Measurements from ENCODE around the gene MTMR10.

MTMR10 gene

DNA sequence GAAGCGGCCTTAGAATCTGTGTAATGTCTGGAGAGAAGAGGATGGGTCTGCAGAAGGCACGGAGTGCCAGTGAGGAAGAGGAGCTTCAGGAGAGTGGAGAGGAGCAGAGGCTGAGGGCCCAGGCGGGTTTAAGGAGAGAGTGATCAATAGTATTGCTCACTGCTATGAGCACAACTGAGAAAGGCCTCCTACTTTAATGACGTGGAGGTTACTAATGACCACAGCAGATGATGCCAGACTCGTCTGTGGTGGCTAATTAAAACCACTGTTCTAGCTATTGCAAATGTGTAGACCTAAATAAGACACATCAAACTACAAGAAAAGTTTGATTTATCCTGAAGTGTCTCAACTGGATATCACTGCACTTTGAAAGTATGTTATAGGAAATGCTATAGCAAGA, 33.2 kb downstream of the MTMR10 start:
- no peak for TF ChIP-seq GATA2 (IDR thresholded peaks at IDR 0.05; ENCODE audit: low read depth, low read length)
- TF ChIP-seq GATA3 (IDR thresholded peaks at IDR 0.05; ENCODE audit: low read depth, low read length): no peak

DNA sequence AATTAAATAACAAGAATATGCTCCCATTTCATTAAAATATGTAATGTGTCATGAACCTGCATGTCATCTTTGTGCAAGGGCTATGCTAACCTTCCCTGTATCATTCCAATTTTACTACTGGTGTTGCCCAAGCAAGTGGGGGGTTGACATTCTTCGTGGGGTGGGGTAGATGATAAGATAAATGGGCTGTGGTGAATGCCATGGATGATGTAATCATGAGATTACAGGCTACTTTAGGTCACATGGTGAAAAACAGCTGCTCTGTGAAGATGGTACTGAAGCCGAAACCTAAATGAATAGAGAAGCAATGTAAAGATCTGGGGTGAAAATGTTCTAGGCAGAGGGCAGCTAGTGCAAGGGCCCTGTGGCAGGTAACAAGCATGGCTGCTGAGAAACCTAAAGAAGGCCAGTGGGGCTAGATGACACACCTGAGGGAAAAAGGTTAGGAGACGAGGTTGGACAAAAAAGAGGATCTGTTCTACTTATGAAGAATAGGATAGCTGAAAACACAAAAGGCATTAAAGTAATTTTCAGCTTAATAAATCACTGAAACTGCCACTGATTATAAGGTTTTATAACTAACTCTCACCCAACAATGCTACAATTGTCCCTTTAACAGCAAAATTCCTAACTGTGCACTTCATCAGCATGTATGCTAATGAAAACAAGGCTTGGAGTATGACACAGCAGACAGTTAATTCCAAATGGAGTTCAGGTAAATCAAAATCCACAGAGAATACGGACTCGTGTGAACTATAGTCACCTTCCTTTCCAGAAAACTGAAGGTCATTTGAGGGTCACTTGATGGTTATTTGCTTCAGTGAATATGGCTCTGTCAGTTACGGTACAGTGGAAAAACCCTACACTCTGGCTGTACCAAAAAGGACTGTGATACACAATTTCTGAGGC, 35.0 kb downstream of the MTMR10 start:
- TF ChIP-seq GATA3 (IDR thresholded peaks at IDR 0.05; ENCODE audit: low read depth, low read length): no peak
- no peak for TF ChIP-seq GATA2 (IDR thresholded peaks at IDR 0.05; ENCODE audit: low read depth, low read length)

DNA sequence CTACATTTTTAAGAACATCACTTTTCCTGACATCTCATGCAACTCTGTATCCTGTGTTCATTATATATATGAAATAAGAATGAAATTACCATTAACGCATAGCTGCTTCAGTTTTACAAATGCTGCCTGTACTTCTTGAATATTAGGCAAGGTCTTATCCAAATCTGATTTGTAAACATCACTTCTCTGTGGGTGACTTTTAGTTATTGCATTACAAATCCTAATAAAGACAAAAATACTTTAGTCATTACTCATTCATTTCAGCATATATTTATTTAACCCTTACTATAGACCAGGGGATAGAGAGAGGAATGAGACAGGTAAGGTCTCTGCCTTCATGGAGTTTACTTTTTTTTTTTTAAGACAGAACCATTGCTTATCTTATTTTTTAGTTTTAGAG, 36.8 kb downstream of the MTMR10 start:
- no peak for TF ChIP-seq GATA3 (IDR thresholded peaks at IDR 0.05; ENCODE audit: low read depth, low read length)

DNA sequence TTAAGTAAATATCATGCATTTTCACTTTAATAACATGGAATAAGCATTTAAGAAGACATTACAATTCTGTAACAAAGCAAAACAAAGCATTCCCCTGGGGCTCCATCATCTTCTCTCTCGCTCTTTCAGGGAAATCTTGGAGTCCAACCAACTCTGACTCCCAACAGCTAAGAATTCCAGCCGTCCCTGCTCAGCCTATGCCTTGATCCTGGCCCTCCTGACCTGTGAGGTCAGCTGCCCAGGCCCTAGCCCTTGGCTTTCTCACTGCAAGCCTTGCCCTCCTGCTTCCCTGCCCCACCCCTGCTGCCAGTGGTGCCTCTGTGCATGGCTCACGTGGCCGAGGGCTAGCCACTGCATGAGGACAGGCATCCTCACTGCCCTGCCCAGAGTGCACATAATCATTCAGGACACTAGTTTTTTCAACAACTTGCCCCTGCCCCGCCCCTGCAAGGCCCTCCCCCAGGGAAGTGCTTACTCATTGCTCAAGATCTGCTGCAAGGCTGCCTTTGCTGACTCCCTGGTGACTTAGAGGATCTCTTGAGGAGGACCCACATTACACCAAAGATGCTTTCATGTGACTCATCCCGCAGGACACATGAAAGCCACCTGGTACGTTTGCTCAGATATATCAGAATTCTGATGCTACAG, 37.6 kb downstream of the MTMR10 start:
- TF ChIP-seq GATA2 (IDR thresholded peaks at IDR 0.05; ENCODE audit: low read depth, low read length) (no peak), GATA3 (IDR thresholded peaks at IDR 0.05; ENCODE audit: low read depth, low read length) (no peak)

DNA sequence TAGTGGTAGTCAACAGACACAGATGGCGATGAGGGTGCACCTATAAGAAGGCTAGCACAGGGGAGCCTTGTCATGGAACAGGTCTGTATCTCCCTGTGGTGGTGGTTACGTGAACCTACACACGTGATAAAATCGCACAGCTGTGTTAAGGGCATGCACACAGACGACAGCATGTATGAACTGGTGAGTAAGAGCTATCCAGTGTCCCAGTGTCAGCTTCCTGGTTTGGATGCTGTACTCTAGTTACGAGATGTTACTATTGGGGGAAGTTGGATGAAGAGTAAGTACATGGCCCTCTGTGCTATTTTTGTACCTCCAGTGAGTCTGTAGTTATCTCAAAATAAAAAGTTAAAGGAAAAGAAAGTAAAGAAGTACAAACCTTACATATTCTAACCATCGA, 38.2 kb downstream of the MTMR10 start:
- TF ChIP-seq GATA2 (IDR thresholded peaks at IDR 0.05; ENCODE audit: low read depth, low read length) (no peak), GATA3 (IDR thresholded peaks at IDR 0.05; ENCODE audit: low read depth, low read length) (no peak)

DNA sequence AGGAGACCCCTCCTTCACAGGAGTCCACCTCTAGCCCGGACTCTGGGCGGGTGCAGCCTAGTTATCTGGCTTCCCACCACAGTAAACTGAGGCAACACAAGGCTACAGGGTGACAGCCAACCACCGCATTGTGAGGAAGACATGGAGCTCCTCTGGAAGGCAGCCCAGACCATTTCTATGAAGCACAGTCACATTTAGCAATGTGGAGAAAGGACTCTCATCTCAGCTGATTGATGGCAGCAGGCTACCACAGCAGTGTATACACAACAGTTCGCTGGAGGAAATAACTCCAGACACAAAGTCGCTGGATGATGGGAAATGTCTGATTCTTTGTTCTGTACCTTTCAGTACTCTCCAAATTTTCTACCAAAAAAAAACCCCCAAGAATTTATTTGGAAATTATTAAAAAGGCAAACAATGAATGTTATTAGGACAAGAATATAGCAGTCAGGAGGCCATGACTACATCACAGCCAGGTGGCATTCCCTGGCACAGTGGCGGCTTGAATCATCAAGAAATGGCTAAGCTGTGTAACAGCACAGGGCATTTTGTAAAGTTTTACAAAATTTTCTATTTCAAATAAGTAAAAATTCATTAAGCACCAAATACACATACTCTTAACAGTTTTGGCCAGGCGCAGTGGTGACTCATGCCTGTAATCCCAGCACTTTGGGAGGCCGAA, 47.6 kb downstream of the MTMR10 start:
- TF ChIP-seq GATA2 (IDR thresholded peaks at IDR 0.05; ENCODE audit: low read depth, low read length): no peak
- TF ChIP-seq GATA3 (IDR thresholded peaks at IDR 0.05; ENCODE audit: low read depth, low read length): no peak

DNA sequence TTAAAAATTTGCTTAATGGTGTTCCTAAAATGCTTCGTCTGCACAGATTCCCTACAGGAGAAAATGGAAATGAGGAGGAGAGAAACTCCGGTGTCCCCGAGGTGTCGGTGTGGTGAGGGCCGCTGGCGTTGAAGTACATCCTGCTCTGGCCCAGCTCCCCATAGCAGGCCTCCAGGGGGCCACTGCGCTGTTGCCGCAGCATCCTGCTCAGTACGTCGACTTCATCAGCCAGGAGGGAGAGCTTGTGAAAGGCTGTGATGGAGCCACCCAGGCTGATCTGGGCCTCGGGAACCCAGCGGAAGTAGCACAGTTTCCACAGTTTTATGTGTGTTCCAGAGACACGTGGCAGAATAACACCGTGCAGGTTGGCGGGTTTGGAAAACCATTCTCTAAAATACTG, 49.9 kb downstream of the MTMR10 start:
- TF ChIP-seq GATA3 (IDR thresholded peaks at IDR 0.05; ENCODE audit: low read depth, low read length): no peak
- no peak for TF ChIP-seq GATA2 (IDR thresholded peaks at IDR 0.05; ENCODE audit: low read depth, low read length)

DNA sequence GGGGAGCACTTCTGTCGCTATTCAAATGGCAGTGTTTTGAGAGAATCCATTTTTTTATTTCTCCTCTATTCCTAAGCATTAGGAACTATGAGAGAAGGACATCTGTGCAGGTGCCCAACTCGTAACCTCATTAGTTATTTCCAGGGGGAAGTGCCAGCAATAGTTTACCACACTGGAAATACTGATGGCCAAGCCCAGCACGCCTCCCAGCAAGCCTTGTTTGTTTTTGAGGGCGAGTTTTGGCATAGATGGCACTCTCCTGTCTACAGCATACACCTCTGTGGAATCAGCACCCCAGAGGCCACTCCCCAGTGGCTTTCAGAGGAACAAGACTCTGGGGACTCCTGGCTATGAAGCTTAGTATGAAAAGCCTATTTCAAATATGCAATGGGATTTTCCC, 51.1 kb downstream of the MTMR10 start:
- TF ChIP-seq GATA2 (IDR thresholded peaks at IDR 0.05; ENCODE audit: low read depth, low read length) (no peak), GATA3 (IDR thresholded peaks at IDR 0.05; ENCODE audit: low read depth, low read length) (no peak)

DNA sequence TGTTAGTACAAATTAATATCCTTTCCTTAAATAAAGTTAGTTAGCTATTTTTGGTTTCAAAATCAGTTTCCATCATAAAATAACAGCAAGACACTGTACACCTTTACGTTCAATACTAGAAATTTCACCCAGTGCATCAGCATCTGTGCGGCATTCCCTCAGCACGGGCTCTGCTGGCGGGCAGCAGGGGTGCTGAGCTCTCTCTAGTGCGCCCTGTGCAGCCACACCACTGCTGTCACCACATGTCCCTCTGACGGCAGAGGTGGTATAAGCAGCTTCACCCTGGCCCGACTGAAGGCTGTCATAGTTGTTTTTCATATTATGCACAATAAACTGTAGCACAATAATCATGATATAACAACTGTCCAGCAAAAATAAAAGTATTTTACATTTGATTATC, 52.3 kb downstream of the MTMR10 start:
- TF ChIP-seq GATA2 (IDR thresholded peaks at IDR 0.05; ENCODE audit: low read depth, low read length) (no peak), GATA3 (IDR thresholded peaks at IDR 0.05; ENCODE audit: low read depth, low read length) (no peak)

DNA sequence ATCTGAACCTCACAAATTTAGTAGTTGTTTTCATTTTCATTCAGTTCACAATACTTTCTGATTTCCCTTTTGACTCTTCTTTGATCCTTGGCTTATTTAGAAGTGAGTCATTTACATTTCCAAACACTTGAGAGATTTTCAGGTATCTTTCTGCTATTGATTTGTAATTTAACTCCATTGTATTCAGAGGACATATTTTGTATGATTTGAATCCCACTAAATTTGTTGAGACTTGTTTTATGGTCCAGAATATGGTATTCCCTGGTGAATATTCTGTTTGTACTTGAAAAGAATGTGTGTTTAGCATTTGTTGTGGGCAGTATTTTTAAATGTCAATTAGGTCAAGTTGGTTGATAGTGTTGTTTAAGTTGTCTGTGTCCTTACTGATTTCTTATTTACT, 58.1 kb downstream of the MTMR10 start:
- TF ChIP-seq GATA2 (IDR thresholded peaks at IDR 0.05; ENCODE audit: low read depth, low read length) (no peak), GATA3 (IDR thresholded peaks at IDR 0.05; ENCODE audit: low read depth, low read length) (no peak)

DNA sequence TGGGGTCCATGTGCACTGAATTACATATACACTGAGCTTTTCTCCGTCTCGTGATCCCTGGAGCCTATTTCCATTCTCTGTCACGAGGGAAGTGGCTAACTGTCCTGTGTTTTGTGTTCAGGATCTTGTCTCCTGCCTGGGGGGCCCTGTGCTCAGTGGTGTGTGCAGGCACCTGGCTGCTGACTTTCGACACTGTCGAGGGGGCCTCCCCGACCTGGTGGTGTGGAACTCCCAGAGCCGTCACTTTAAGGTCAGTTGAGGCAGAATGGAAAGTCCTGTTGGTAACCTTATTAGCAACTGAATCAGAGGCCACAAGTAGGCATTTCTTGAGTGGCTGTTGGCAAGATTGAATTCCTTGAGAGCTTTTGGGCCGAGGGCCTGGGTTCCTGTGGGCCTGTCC, 61.0 kb downstream of the MTMR10 start:
- TF ChIP-seq GATA3 (IDR thresholded peaks at IDR 0.05; ENCODE audit: low read depth, low read length): no peak
- TF ChIP-seq GATA2 (IDR thresholded peaks at IDR 0.05; ENCODE audit: low read depth, low read length): no peak

DNA sequence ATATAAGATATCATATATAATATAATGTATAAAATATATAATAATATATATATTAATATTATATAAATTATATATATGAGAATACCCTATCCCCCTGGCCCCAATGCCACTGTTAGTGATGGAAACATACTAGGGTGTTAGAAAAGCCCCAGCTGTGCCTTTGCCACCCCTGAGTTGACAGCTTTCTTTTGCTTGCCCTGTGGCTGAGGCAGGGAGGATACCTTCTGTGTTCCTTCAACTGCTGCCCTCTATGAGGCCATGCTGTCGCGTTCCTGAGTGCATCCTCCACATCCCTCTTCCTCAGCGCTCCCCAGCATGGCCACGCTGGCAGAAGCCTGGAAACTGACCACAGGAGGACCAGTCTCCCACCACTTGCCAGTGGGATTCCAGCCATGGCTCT, 61.4 kb downstream of the MTMR10 start:
- TF ChIP-seq GATA2 (IDR thresholded peaks at IDR 0.05; ENCODE audit: low read depth, low read length): no peak
- TF ChIP-seq GATA3 (IDR thresholded peaks at IDR 0.05; ENCODE audit: low read depth, low read length): no peak

DNA sequence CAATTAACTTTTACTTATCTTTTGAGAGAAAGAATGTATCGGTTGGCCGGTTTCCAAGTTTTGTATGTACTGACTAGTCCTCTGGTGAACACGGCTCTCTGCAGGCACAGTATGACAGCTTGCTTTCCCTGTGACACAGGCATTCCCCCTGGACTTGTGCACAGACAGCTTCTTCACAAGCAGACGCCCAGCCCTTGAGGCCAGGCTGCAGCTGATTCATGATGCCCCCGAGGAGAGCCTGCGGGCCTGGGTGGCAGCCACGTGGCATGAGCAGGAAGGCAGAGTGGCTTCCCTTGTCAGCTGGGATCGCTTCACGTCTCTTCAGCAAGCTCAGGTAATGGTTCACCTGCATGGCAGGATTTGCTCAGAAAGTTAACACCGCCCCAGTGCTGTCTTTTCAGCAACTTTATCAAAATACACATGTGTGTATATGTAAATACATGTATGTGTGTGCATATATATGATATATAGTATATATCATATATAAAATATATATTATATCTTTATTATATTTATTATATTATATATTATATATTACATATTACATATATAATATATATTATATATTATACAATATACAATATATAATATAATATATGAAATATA, 62.3 kb downstream of the MTMR10 start:
- TF ChIP-seq GATA3 (IDR thresholded peaks at IDR 0.05; ENCODE audit: low read depth, low read length) (no peak), GATA2 (IDR thresholded peaks at IDR 0.05; ENCODE audit: low read depth, low read length) (no peak)

DNA sequence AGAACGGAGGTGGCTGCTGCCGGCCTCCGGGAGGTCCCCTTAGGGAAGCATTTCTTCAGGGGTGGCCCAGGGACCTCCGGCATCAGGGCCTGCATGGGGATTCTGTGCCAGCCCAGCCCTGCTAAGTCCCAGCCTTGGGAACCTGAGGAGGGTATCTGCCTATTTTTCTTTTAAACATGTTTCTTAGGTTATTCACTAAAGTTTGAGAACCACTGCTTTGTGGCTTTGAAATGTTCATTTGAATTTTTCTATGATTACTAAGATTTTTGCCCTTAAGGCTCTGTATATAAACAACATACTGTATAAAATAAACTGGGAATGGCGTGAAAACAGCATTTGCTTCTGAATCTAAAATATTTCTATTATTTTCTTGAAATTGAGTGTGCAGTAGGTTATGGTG, 63.4 kb downstream of the MTMR10 start:
- TF ChIP-seq GATA3 (IDR thresholded peaks at IDR 0.05; ENCODE audit: low read depth, low read length) (no peak), GATA2 (IDR thresholded peaks at IDR 0.05; ENCODE audit: low read depth, low read length) (no peak)
